Activated CD8-positive, alpha-beta memory T cell treated with anti-CD3 and anti-CD28 coated beads, Interleukin-2, amount 50 U/mL, for 48 hours (primary cell): ENCODE measurements around the gene MAPK10.
"Not testable (repeated sequence)": the region's sequence is repeated elsewhere in the genome, so short reads cannot be mapped to it uniquely, and the experiment has no call there.

Source experiments
- DNase-seq: peaks from one replicate; pipeline ENCODE4 v3.0.0-alpha.2; 2020

MAPK10 gene

DNA sequence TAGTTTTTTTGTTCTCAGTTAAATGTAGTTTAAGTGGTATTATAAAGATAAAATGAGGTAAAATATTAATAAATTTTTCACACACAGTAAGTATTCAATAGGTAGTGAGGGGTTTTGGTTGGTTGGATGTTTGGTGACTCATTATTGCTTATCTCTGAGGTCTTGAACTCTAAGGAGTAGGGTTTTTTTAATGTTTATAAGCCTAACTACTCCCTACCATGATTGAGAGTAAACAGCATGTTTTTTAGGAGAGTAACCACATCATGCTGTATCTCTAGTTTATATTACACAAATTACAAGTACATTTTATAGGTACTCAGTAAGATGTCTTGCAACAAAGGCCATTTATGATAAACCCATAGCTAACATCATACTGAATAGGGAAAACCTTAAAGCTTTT lies 181.6 kb downstream of the MAPK10 start:
- no peak for DNase-seq

DNA sequence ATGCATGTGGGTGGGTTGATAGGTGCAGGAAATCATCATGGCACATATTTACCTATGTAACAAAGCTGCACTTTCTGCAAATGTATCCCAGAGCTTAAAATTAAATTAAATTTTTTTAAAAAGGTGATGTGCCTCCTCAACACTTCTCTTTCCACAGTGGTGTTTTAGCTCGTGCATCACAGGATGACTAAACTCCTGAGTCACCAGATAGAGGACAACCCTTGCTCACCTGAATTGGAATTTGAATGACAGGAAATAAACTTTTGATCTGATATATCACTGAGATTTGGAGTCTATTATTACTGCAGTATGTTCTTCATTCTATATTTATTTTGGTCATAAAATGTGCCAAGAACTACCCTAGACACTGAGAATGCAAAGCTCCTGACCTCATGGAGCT lies 185.3 kb downstream of the MAPK10 start:
- DNase-seq: no peak

DNA sequence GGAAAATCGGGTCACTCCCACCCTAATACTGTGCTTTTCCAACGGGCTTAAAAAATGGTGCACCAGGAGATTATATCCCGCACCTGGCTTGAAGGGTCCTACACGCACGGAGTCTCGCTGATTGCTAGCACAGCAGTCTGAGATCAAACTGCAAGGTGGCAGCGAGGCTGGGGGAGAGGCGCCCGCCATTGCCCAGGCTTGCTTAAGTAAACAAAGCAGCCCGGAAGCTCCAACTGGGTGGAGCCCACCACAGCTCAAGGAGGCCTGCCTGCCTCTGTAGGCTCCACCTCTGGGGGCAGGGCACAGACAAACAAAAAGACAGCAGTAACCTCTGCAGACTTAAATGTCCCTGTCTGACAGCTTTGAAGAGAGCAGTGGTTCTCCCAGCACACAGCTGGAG lies 191.5 kb downstream of the MAPK10 start:
- not testable (repeated sequence) for DNase-seq

DNA sequence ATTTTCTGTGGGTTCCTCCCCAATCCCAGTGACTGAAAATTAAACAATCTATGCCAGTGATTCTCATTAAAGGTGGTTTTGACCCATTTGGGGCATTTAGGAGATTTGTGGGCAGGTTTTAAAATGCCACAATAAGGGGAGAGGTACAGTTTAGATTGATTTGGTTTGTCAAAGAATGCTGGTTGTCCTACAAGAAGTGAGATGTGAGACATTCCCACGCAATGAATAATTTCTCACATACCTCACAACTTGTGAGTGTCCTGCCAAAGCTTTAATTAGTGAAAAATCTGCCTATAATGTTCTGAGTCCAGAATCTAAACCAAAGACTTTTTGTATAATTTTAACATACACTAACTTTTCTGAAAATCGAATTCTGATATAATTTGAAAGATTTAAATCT lies 199.4 kb downstream of the MAPK10 start:
- DNase-seq: no peak

DNA sequence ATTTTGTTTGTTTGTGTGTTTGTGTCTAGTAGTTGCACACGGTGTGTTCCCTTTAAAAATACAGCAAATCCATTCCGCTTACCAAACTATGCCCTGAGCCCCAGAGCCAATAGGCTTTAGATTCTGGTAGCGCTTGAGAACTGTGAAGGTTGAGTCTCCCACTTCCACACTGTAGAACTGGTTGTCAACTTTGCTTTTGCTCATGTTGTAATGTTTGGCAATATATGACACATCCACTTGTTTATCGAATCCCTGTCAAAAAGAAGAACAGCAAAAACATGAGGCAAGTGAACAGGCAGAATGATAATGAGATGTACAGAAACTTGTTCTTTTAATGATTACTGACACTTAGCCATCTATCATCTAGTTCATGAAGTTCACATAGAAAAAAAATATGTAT lies 200.6 kb downstream of the MAPK10 start:
- no peak for DNase-seq

DNA sequence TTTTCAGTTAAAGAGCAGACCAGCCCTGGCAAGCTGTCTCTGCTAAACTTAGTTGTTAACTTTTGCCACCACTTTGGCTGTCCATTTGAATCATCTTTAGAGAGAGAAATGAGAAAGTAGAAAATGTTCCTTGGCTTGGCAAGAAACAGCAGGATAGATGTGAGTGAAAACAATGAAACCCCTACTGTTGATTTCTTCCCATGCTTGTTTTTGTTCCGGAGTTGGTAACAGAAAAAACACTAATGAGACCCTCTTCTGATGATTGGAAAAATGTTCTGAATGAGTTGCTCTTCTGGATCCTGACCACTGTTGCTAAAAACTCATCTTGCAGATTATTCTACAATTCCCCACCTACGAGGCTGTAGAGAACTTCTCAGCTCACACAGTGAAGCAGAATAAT lies 203.3 kb downstream of the MAPK10 start:
- no peak for DNase-seq

DNA sequence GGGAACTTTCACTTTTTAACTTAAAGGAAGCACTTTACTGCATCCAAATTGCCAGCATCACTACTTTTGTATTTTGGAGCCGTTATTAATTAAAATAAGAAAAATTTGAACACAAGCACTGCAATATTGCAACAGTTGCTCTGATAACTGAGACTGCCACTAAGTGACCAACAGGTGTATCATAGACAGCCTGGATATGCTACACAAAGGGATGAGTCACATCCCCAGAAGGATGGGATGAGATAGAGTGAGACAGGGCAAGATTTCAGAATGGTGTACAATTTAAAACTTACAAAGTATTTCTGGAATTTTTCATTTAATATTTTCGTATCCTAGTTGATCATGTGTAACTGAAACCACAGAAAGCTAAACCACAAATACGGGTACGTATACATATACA lies 204.1 kb downstream of the MAPK10 start:
- DNase-seq: no peak

DNA sequence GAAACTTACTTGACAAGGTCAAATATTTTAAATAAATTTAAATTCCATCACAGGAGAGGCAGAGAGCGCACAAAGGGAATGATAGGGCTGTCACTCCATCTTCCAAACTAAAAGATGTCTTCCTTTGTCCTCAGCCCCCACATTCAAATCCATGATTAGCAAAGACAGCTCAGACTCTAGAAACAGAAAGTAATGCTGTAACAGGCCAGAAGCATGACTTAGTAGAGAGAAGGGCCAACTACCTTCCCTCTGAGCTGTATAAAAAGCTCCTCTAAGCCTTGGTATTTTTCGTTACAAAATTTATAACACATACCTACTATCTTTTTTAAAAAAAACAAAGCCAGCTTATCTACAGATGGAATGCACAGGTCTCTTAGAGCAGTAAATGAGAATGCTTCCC lies 207.4 kb downstream of the MAPK10 start:
- no peak for DNase-seq

DNA sequence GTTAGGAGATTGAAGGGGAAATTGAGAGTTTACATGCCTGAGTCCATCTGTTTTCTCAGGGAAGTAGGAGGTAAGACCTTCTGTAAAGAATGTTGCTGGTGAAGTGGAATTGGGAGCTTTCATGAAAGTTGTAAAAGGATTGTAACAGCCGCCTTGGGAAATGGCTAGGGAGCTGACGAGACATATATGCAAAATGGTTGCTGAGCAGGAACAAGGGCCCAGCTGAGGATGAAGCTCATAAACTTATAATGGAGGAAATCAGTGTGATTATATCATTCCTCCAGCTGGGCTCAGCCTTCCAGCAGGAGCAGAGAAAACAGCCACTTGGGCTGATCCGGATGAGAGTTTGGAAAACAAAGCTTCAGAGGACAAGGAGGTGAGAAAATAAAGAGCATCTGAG lies 208.7 kb downstream of the MAPK10 start:
- DNase-seq: no peak

DNA sequence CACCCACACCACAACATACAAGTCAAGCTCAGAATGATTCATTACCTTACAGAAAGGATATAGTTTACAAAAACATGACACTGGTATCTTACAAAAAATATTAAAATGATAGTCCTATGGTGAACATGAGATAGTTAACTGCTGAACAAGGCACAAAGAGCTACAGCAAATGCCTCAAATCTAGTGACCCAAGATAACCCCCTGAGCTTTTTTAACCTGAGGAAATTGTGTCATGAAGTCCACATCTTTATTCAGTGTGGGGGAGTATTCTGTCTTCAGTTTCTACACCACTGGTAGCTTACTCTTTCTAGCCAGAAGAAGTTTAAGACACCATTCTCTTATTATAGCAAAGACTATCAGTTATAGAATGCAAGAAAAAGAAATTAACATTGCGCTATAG lies 218.7 kb downstream of the MAPK10 start:
- no peak for DNase-seq

DNA sequence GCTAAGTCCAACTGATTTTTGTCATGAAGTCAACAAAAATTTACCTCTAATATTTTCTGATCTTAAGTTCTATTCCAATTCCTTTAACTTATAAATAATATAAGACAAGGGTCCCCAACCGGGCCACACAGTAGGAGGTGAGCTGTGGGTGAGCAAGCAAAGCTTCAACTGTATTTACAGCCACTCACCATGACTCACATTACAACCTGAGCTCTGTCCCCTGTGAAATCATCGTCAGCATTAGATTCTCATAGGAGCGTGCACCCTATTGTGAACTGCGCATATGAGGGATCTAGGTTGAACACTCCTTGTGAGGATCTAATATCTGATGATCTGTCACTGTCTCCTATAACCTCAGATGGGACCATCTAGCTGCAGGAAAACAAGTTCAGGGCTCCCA lies 227.4 kb downstream of the MAPK10 start:
- DNase-seq: no peak

DNA sequence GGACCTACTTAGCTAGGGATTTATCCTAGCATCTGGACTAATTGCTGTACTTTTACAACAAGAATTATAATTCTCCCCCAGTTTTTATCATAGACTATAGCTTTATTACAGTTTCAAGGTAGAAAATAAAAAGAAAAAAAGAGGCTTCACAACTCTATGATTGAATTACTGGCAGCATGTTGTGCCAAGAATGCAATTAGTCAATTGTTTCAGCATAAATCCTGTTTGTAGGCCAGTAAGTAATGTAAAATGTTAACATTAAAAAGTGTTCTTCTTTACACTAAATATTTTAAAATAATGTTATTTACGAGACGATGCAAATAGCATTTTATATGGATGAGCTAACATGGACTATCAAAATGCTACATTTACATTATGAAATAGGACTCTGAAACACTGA lies 228.4 kb downstream of the MAPK10 start:
- DNase-seq: no peak

DNA sequence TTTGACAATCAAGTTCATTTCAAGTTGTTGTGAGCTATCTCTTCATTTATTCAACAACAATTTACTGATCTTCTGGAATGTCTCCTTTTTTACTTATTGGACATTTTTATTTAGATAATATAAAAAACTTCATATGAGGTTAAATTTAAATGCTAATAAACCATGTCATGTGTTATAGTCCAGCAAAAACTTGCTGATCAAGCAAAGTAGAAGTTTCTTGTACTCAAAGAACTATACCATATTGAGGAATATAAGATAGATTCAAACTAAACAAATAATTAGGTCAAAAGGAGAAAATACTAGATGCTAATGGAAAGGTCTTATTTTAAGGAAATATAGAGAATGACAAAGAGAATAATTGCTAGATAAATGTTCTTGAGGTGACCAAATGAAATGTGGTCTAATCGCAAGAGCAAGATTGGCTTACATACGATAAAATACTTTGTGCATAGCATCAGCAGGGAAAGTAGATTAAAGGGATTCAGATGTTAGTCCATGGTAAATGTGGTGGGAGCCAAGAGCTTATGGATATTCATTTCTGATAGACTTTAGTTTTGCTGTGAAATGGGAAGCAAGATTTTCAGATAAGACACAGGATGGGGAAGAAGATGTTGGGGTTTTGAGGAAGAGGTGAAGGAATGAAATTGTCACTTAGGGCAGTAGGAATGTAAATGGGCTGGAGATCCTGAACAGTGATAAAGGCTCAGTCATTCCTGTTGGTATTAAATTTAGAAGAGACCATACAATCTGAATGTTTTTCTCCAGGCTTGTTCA lies 229.5 kb downstream of the MAPK10 start:
- no peak for DNase-seq

DNA sequence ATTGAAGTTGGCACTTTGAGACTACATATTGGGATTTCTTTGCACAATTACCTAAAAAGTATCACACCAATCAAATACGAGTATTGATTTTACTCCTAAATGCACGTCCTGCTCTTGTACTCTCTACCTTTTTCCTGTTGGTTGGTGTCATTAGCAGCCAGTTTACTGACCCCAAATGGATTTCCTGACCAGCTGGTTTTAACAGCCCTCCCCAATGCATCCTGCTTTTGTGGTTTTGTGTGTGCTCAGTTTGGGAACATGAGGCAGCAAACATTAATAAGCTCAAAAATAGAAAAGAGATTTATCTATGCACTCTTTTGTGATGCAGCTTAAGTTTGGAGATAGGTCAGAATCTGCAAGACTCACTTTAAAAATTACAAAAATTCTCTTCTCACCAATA lies 230.3 kb downstream of the MAPK10 start:
- DNase-seq: no peak

DNA sequence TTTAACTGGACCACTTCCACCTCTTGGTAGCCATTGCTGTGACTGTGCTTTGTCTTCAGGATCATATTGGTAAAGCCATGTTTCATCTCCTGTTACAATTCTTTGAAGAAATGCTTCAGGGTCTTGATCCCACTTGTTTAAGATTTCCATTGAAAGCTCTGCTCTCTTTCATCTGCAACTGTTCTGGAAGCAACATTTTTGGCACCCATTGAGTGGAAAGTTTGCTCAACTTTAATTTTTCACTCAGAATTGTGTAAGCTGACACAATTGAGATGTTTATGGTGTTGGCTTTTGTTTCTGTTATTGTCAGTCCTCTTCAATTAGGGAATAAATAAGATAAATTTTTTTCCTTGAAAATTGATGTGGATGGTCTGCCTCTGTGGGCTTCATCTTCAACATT lies 237.4 kb downstream of the MAPK10 start:
- no peak for DNase-seq

DNA sequence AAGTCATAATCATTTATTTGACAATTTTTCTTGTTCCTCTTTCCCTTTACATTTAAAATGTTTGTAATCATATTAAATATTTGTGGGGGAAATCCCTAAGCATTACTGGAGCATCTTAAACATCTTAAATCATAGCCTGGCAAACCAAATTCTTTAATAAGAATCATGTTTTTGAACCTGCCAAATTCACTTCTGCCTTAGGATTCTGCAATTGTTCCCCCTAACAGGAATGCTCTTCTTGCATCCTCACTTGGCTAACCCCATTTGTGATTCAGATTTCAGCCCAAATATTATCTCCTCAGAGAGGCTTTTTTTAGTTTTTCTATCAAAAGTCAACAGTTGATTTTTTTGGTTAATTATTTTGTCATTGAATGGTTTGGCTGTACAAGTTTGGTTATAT lies 241.1 kb downstream of the MAPK10 start:
- no peak for DNase-seq

DNA sequence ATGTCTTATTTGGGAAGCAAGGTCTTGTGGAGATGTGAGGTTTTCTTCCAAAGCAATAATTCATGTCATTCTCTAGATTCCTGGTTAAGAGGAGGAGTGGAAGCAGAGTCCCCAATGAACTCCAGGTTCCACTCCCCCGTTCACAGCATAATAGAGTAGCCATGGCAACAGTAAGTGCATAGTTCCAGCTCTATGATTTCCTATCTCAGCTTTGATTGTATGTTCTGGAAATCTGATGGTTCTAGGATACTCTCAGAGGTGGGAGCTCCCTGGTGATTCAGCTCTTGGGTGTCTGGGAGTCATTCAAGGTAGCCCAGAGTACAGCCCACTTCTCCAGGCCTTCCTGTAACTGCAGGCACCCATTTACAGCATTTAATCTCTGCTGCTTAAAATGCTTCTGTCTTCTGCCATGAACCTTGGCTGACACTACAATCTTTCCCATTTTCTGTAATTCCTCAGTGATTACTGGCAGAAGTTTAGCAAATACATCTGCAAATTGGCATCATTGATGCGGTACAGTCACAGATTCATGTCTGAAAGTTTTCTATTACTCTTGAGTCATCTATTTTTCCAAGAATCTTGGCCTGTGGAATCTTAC lies 242.0 kb downstream of the MAPK10 start:
- no peak for DNase-seq

DNA sequence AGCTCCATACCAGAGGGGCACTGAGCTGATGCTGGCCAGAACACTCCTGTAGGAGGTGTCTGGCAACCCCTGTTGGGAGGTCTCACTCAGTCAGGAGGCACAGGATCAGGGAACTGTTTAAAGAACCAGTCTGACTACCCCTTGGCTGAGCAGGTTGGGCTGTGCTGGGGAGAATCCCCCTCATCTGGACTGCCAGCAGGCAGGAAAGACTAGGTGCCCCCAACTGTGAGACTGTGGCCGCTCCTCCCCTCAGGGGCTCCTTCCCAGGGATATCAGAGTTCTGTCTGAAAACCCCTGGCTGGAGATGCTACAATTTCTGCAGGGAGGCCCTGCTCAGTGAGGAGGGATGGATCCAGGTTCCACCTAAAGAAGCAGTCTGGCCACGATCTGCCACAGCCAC lies 245.3 kb downstream of the MAPK10 start:
- DNase-seq: no peak

DNA sequence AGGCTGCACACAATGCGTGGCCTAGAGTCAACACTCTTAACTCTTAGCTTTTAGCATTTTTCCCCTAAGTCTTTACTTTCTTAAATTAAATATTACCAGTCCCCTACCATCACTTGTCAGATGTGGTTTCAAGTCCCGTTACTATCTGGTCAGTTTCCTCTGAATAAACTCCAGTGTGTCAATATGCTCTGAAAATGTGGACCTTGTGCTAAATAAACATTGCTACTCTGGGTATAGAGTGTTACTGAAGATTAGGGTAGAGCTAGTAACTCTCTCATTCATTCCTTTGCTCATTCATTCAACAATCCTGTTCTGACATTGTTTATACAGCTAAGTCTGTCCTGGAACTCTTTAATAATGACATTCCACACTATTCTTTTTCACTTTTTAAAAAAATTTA lies 251.0 kb downstream of the MAPK10 start:
- DNase-seq: no peak

DNA sequence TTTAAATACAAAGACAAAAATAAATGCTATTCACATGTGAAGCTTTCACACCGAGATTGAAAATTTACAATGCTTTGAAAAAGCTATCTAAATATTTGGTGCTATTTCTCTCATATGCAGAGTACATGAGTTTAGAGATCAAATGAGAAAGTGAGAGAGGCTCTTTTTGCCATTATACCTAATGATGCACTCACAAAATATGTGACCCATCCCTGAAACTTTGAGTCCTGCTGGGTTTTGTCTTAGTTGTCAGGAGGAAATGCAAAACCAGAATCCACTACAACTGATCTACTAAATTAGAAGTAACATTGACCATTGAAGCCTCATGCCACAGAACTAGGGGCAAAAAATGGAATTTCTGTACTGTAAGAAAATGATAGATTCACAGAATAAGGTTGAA lies 251.7 kb downstream of the MAPK10 start:
- DNase-seq: no peak

DNA sequence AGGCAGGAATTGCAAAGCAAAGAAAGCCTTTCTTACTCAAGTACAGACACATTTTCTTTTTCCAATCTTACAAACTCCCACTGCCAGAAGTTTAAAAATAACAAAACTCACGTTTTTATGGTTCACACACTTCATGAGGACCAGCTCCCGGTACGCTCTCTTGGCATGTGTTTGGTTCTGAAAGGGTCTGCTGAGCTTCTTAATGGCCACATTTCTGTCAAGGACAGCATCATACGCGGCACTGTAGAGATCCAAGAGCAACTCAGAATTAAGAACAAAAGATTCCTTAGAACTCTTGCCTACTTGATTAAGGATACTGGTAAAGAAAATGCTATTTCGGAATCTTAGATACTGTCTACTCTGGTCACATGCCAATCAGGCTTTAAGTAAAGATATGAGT lies 252.7 kb downstream of the MAPK10 start:
- DNase-seq: no peak

DNA sequence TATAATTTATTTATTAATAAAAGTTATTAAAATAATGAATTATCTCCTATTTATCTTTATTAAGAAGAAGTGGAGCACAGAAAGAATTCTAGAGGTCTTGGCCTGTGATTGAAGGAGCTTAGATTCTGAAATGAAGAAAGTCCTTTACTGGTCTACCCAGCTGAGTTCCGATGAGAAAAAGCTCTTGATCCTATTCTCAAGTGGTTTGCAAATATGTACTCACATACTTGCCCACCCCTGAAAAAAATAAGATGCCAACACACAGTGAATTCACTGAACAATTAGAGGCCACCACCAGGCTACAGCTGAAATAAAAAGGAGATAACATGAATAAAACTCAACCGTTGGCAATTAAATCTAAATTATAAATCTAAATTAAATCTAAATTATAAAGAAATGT lies 253.4 kb downstream of the MAPK10 start:
- no peak for DNase-seq

DNA sequence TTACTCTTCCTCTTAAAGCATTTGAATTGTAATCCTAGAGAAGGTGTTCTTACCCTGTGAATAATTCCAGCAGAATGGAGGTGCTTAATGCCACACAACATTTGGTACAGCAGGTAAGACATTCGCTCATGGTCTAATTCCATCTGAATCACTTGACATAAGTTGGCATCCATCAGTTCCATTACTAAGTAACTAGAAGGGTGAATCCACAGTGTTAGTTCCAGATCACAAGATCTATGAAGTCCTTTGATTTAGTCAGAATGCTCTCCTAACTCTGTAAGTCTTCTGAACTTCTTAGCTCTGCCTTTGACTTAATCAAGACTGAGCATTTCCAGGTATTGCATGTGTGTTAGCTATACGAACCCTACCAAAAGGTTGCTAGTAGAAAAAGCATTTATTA lies 258.0 kb downstream of the MAPK10 start:
- DNase-seq: no peak

DNA sequence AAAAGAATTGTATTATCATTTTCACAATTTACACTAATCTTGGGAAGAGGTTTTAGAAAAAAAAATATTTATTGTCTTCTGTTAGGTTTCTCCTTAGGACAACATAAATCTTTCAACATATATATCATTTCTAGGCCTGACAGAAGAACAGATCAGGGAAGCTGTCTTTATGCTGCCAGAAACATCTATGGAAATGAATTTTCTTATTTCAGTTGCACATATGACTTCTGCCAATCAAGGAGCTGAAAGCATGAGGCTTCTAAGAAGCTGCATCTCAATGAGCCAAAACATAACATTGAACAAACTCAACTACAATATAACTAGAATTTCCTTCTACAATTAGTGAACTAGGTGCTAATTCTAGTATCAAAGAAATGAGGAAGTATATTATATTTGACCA lies 258.4 kb downstream of the MAPK10 start:
- no peak for DNase-seq

DNA sequence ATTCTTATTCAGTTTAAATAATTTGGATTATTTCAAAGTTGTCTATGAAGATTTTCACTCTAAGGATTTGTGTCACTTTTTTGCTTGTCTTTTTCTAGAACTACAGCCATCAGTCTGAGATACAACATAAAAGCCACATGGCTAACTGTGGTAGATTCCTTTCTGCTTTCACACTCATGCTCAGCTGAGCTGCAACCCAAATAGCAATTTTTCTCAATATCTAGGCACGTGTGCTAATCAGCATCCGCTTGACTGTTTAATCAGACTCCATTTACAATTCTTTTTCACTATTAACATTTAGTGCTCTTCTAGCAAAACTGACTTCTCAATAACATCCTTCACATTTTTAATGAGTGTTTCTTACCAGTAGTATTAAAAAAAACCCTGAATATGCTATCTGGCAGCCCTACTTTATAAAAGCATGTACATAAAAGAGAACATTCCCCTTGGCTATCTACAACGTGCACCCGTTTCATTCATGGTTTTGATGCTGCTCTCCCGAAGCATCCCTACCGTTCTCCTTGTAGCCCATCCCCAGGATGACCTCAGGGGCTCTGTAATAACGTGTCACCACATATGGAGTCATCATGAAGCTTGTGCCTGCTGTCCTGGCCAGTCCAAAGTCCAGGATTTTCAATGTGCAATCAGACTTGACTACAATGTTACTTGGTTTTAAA lies 259.2 kb downstream of the MAPK10 start:
- no peak for DNase-seq
